ENCODE results near the gene TMC7. TPM values are rescaled to one million over a fixed set of nuclear protein-coding genes. Genes with fewer than 3 reads are reported as not detected.
"Not testable (repeated sequence)": the region's sequence is repeated elsewhere in the genome, so short reads cannot be mapped to it uniquely, and the experiment has no call there.

Gene TMC7
- total RNA-seq, 1 experiment from 2014 or later: 4.3 TPM

GRCh38 chr16:18975109-18975508 is 8.6 kb upstream of the TMC7 start:
- Histone ChIP-seq H3K9me3 (ENCODE audit: insufficient read depth, low read depth) (no peaks in the 10 kb centered on the region), H3K4me1 (replicated peaks; ENCODE audit: insufficient read depth) (0 out of 2 replicates have a peak, but pooled peaks cover 3% of the 10 kb centered on the region), H4K20me1 (ENCODE audit: insufficient read depth) (no peaks in the 10 kb centered on the region), H3K4me2 (no peak overlapping the region), H3K36me3 (ENCODE audit: low read depth) (no peaks in the 10 kb centered on the region), H2AFZ (no peak overlapping the region), H3K79me2 (ENCODE audit: low read depth) (no peaks in the 10 kb centered on the region), H3K4me3 (no peak overlapping the region), H3F3A (ENCODE audit: insufficient read depth, low read depth) (peaks cover 4% of the 10 kb centered on the region; the same call in 1 of the 2 replicates), H3K9me2 (ENCODE audit: insufficient read depth) (no peaks in the 10 kb centered on the region), H3K27me3 (ENCODE audit: insufficient read depth, low read depth) (no peaks in the 10 kb centered on the region), H3K27ac (no peak overlapping the region)
- TF ChIP-seq EZH2 (IDR thresholded peaks at IDR 0.05; ENCODE audit: low read depth) (no peak), CTCF (conservative IDR thresholded peaks at IDR 0.05) (no peak)
- CTCF ChIA-PET: interaction anchor here (0.6 kb wide), 1 partner anchor 23 kb away, joined by 3 read pairs; no protein-coding TSS in a partner anchor
- BruUV-seq (replicated peaks): no TSS peak
- intact Hi-C loops (cut with micrococcal nuclease; ENCODE audit: unreplicated experiment): no loop called here
- no peak for DNase-seq
- POLR2A ChIA-PET (ENCODE audit: unreplicated experiment): interaction anchor here (0.6 kb wide), 1 partner anchor 20 kb away, joined by 3 read pairs; no protein-coding TSS in a partner anchor

GRCh38 chr16:18979936-18980335 is 3.8 kb upstream of the TMC7 start:
- H3K9me3 ChIP-seq (ENCODE audit: insufficient read depth, low read depth): no peaks in the 10 kb centered on the region
- H4K20me1 ChIP-seq (ENCODE audit: insufficient read depth): no peaks in the 10 kb centered on the region
- no peaks in the 10 kb centered on the region for H3K79me2 ChIP-seq (ENCODE audit: low read depth)
- H3K4me3 ChIP-seq: no peak overlapping the region
- DNase-seq: no peak
- ChIA-PET POLR2A (ENCODE audit: unreplicated experiment) (no interaction called here), CTCF (no interaction called here)
- peaks cover 13% of the 10 kb centered on the region; the same call in 1 of the 2 replicates for H3F3A ChIP-seq (ENCODE audit: insufficient read depth, low read depth)
- H3K27me3 ChIP-seq (ENCODE audit: insufficient read depth, low read depth): no peaks in the 10 kb centered on the region
- peaks cover 16% of the 10 kb centered on the region; the same call in 1 of the 2 replicates for H3K4me1 ChIP-seq (replicated peaks; ENCODE audit: insufficient read depth)
- intact Hi-C loops (cut with micrococcal nuclease; ENCODE audit: unreplicated experiment): loop anchor here (5.0 to 10.0 kb wide), 2 partner anchors 178 to 545 kb away; partner anchors contain the start of genes ARL6IP1, CCP110 and GDE1
- H3K36me3 ChIP-seq (ENCODE audit: low read depth): no peaks in the 10 kb centered on the region
- no peak for TF ChIP-seq CTCF (conservative IDR thresholded peaks at IDR 0.05)
- TF ChIP-seq EZH2 (IDR thresholded peaks at IDR 0.05; ENCODE audit: low read depth): no peak
- H2AFZ ChIP-seq: no peak overlapping the region
- BruUV-seq (replicated peaks): no TSS peak
- H3K27ac ChIP-seq: no peak overlapping the region
- H3K4me2 ChIP-seq: no peak overlapping the region
- H3K9me2 ChIP-seq (ENCODE audit: insufficient read depth): no peaks in the 10 kb centered on the region

- no peak for DNase-seq
- Histone ChIP-seq H3K27ac (no peak overlapping the region), H2AFZ (peak overlapping the region; percentile 78), H3K4me2 (peak overlapping the region; percentile 96), H3K36me3 (ENCODE audit: low read depth) (no peaks in the 10 kb centered on the region), H3K9me3 (ENCODE audit: insufficient read depth, low read depth) (no peaks in the 10 kb centered on the region), H3K4me3 (peak overlapping the region; percentile 74), H3K9me2 (ENCODE audit: insufficient read depth) (no peaks in the 10 kb centered on the region), H3K27me3 (ENCODE audit: insufficient read depth, low read depth) (no peaks in the 10 kb centered on the region), H3K79me2 (ENCODE audit: low read depth) (no peaks in the 10 kb centered on the region), H3K4me1 (replicated peaks; ENCODE audit: insufficient read depth) (peaks cover 32% of the 10 kb centered on the region), H3F3A (ENCODE audit: insufficient read depth, low read depth) (peaks cover 20% of the 10 kb centered on the region; the same call in 1 of the 2 replicates), H4K20me1 (ENCODE audit: insufficient read depth) (no peaks in the 10 kb centered on the region)
- TF ChIP-seq EZH2 (IDR thresholded peaks at IDR 0.05; ENCODE audit: low read depth) (no peak), CTCF (conservative IDR thresholded peaks at IDR 0.05) (no peak)
- ChIA-PET POLR2A (ENCODE audit: unreplicated experiment) (interaction anchor here (0.6 to 0.7 kb wide), 3 partner anchors 17 to 200 kb away, joined by 4 to 8 read pairs (median 6); no protein-coding TSS in a partner anchor), CTCF (no interaction called here)
- intact Hi-C loops (cut with micrococcal nuclease; ENCODE audit: unreplicated experiment): loop anchor here (1.0 to 10.0 kb wide), 3 partner anchors 14 to 540 kb away; partner anchors contain the start of genes ARL6IP1, CCP110 and GDE1
- TSS peak; percentile 53 for BruUV-seq (replicated peaks)
These were observed 786 bp downstream of the TMC7 start for GRCh38 chr16:18984435-18985005.

- not testable (repeated sequence) for DNase-seq; H3K27me3 ChIP-seq (ENCODE audit: insufficient read depth, low read depth); H4K20me1 ChIP-seq (ENCODE audit: insufficient read depth); H3K4me3 ChIP-seq; H3K9me2 ChIP-seq (ENCODE audit: insufficient read depth); H3K27ac ChIP-seq; H3K36me3 ChIP-seq (ENCODE audit: low read depth); BruUV-seq (replicated peaks); H3K9me3 ChIP-seq (ENCODE audit: insufficient read depth, low read depth); H2AFZ ChIP-seq; H3K79me2 ChIP-seq (ENCODE audit: low read depth); H3K4me2 ChIP-seq
- intact Hi-C loops (cut with micrococcal nuclease; ENCODE audit: unreplicated experiment): loop anchor here (1.0 to 10.0 kb wide), 2 partner anchors 13 to 540 kb away; partner anchors contain the start of genes CCP110 and GDE1
- Histone ChIP-seq H3F3A (ENCODE audit: insufficient read depth, low read depth) (peaks cover 15% of the 10 kb centered on the region; the same call in 1 of the 2 replicates), H3K4me1 (replicated peaks; ENCODE audit: insufficient read depth) (peaks cover 34% of the 10 kb centered on the region)
- POLR2A ChIA-PET (ENCODE audit: unreplicated experiment): interaction anchor here (0.7 kb wide), 1 partner anchor 199 kb away, joined by 4 read pairs; no protein-coding TSS in a partner anchor
- CTCF ChIA-PET: interaction anchor here (0.7 kb wide), 1 partner anchor 123 kb away, joined by 4 read pairs; no protein-coding TSS in a partner anchor
These were observed 1.5 kb downstream of the TMC7 start for GRCh38 chr16:18985256-18985655.

GRCh38 chr16:18991731-18992130 is 8.0 kb downstream of the TMC7 start:
- H3K9me2 ChIP-seq (ENCODE audit: insufficient read depth); H2AFZ ChIP-seq; H3K9me3 ChIP-seq (ENCODE audit: insufficient read depth, low read depth); H3K4me3 ChIP-seq; H3K79me2 ChIP-seq (ENCODE audit: low read depth); DNase-seq; H4K20me1 ChIP-seq (ENCODE audit: insufficient read depth); BruUV-seq (replicated peaks); intact Hi-C loops (cut with micrococcal nuclease; ENCODE audit: unreplicated experiment); CTCF ChIA-PET; H3K4me2 ChIP-seq; H3K27me3 ChIP-seq (ENCODE audit: insufficient read depth, low read depth); H3K27ac ChIP-seq; POLR2A ChIA-PET (ENCODE audit: unreplicated experiment); H3F3A ChIP-seq (ENCODE audit: insufficient read depth, low read depth); H3K36me3 ChIP-seq (ENCODE audit: low read depth): not testable (repeated sequence)
- H3K4me1 ChIP-seq (replicated peaks; ENCODE audit: insufficient read depth): peaks cover 17% of the 10 kb centered on the region

Data from PC-9 (cell line).